ENCODE results near the gene FAM131A. TPM values are rescaled to one million over a fixed set of nuclear protein-coding genes. Genes with fewer than 3 reads are reported as not detected.

The FAM131A gene
- total RNA-seq, 6 donors from 2014 or later, result 14.8 to 52.7 (median 25.2) TPM

- Histone ChIP-seq H3K9me3 (no peaks in the 10 kb centered on the region), H3K36me3 (peaks cover 0 to 34% (median 22%) of the 10 kb centered on the region in 4 donors), H3K4me3 (no peak overlapping the region), H3K4me1 (peaks cover 6 to 23% (median 13%) of the 10 kb centered on the region in 4 donors), H3K27me3 (no peaks in the 10 kb centered on the region), H3K27ac (peak overlapping the region in 1 of 4 donors; percentile 32)
- ATAC-seq (ENCODE audit: low FRiP score in 2 of 2) (no peak), DNase-seq (peak in 1 of 2 donors; percentile 77)
- no peak for TF ChIP-seq EP300 (IDR thresholded peaks at IDR 0.05)
- TF ChIP-seq POLR2A (IDR thresholded peaks at IDR 0.05), result no peak
- 81 to 85% methylated on average over 5 to 21 of the region's 24 CpGs for WGBS, 2 donors
Observed at GRCh38 chr3:184344579-184345316, 7.3 kb downstream of the FAM131A start.

GRCh38 chr3:184345317-184346144 lies 8.1 kb downstream of the FAM131A start:
- peak; percentile 66 to 80 for ATAC-seq (ENCODE audit: low FRiP score in 2 of 2)

DNA sequence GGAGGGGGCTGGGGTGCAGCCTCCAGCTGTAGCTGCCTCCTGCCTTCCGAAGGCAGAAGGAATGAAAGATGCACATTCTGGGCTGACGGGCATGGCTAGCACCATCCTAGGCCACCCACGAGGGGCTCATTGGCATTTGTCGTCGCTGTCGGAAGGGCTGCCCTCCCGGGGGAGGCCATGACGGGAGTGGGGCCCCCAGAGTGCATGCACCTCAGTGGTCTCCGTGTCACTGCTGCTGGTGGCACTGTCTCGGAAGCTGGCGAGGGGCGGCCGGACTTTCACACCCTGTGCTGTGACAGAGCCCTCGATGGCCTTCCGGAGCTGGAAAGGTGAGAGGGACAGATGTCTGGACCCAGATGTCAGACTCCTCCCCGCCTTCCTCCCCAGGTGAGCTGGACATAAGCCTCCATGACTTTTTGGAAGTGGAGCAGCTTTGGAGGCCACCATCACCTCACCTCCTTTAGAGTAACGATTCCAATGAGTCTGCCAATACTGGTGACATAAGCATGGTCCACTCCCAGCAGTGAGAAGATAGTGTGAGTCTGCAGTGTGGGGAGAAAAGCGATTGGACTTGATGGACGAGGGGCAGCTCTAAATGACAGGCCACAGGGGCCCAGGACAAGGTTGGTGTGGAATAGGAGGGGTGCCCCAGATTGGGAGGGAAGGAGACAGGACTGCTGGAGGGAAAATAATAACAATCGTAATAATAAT lies 9.2 kb downstream of the FAM131A start:
- ATAC-seq (ENCODE audit: low FRiP score in 2 of 2), result no peak
- H3K4me1 ChIP-seq, result peaks cover 5 to 19% (median 11%) of the 10 kb centered on the region in 4 donors
- no peak for DNase-seq
- peaks cover 0 to 33% (median 21%) of the 10 kb centered on the region in 4 donors for H3K36me3 ChIP-seq
- no peak for TF ChIP-seq POLR2AphosphoS5 (IDR thresholded peaks at IDR 0.05)
- no peak for TF ChIP-seq POLR2A (IDR thresholded peaks at IDR 0.05)
- TF ChIP-seq EP300 (IDR thresholded peaks at IDR 0.05), result no peak
- TF ChIP-seq CTCF (IDR thresholded peaks at IDR 0.05), result no peak
- H3K27me3 ChIP-seq, result no peaks in the 10 kb centered on the region
- H3K27ac ChIP-seq, result peak overlapping the region in 1 of 4 donors; percentile 32
- no peaks in the 10 kb centered on the region for H3K9me3 ChIP-seq
- WGBS, 2 donors, result 87 to 95% methylated on average over 13 to 20 of the region's 20 CpGs
- no peak overlapping the region for H3K4me3 ChIP-seq

More at GRCh38 chr3:184345317-184346144, 8.1 kb downstream of the FAM131A start:
- peak in 1 of 2 donors; percentile 89 for DNase-seq
- peaks cover 6 to 23% (median 13%) of the 10 kb centered on the region in 4 donors for H3K4me1 ChIP-seq
- H3K9me3 ChIP-seq, result no peaks in the 10 kb centered on the region
- H3K27me3 ChIP-seq, result no peaks in the 10 kb centered on the region
- peak overlapping the region in 2 of 4 donors; percentile 32 to 48 for H3K27ac ChIP-seq
- no peak overlapping the region for H3K4me3 ChIP-seq
- peaks cover 0 to 34% (median 22%) of the 10 kb centered on the region in 4 donors for H3K36me3 ChIP-seq
- WGBS, 2 donors, result 50 to 59% methylated on average over 14 of the region's 14 CpGs
- TF ChIP-seq POLR2AphosphoS5 (IDR thresholded peaks at IDR 0.05), result no peak
- TF ChIP-seq POLR2A (IDR thresholded peaks at IDR 0.05), result peak in 1 of 4 donors; percentile 22
- TF ChIP-seq CTCF (IDR thresholded peaks at IDR 0.05), result peak; percentile 18 to 64 (median 50)
- peak in 1 of 4 donors; percentile 29 for TF ChIP-seq EP300 (IDR thresholded peaks at IDR 0.05)

- 67 to 71% methylated on average over 12 of the region's 12 CpGs for WGBS, 2 donors
- ATAC-seq (ENCODE audit: low FRiP score in 2 of 2), result no peak
- Histone ChIP-seq H3K27me3 (no peaks in the 10 kb centered on the region), H3K36me3 (peaks cover 0 to 25% (median 14%) of the 10 kb centered on the region in 4 donors), H3K27ac (no peak overlapping the region), H3K4me3 (no peak overlapping the region), H3K9me3 (no peaks in the 10 kb centered on the region), H3K4me1 (peaks cover 4 to 12% (median 10%) of the 10 kb centered on the region in 4 donors)
- no peak for DNase-seq
- TF ChIP-seq POLR2AphosphoS5 (IDR thresholded peaks at IDR 0.05) (no peak), EP300 (IDR thresholded peaks at IDR 0.05) (no peak), POLR2A (IDR thresholded peaks at IDR 0.05) (no peak), CTCF (IDR thresholded peaks at IDR 0.05) (no peak)
Observed at GRCh38 chr3:184347321-184348056, 10.1 kb downstream of the FAM131A start.

Measured in upper lobe of left lung (tissue), 6 donors.